ENCODE measurements around the gene SOX13.
"Not testable (repeated sequence)": the region's sequence is repeated elsewhere in the genome, so short reads cannot be mapped to it uniquely, and the experiment has no call there.

The SOX13 gene

DNA sequence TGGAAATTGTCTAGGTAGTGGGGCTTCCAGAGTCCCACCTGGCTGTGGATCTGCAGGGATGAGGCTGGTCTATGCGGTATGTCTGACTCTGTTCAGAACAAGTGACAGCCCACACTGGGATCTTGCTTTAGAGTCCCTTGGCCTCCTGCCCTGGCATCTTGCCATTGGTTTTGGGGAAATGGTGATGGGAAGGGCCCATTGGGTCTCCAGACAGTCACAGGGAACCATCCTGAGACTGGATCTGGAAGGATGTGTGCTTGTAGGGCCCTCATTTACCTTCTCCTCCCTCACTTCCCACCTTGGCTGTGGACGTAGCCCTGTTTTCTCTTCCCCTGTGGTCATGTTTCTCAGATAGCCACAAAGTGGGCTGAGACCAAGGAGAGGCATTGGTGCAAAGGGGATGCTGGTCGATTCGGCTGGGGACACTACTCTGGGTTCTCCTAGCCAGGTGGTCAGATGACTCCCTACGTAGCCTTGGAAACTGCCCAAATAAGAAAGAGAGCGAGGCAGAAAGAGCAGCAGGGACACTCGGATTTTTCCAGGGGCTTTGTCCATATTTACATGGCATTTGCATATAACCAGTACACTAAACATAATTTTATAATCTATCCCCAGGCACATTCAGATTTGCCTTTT is 15.1 kb downstream of the SOX13 start:
- FAIRE-seq, result no peak

GRCh38 chr1:204088596-204088995 is 15.7 kb downstream of the SOX13 start:
- no peak for FAIRE-seq

- no peak for FAIRE-seq
These were observed 16.3 kb downstream of the SOX13 start for GRCh38 chr1:204089044-204089751.

DNA sequence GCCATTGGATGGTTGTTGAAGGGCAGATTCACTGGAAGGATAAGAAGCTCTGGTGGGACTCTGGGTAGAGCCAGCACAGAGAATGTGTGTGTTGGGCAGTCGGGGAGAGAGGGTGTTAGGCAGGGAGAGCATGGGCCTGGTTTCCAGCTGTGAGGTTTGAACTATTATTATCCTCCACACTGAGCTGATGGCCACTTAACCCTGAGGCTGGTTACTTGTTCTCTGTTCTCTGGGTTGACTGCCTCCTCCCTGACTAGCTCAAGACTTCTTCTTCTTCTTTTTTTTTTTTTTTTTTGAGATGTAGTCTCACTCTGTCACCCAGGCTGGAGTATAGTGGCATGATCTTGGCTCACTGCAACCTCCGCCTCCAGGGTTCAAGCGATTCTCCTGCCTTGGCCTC is 17.2 kb downstream of the SOX13 start:
- not testable (repeated sequence) for FAIRE-seq

GRCh38 chr1:204091066-204091465 is 18.2 kb downstream of the SOX13 start:
- FAIRE-seq, result no peak

- no peak for FAIRE-seq
These were observed 18.9 kb downstream of the SOX13 start for GRCh38 chr1:204091787-204092312.

- no peak for FAIRE-seq
These were observed 19.9 kb downstream of the SOX13 start for GRCh38 chr1:204092632-204093420.

- no peak for FAIRE-seq
These were observed 20.5 kb downstream of the SOX13 start for GRCh38 chr1:204093421-204093717.

DNA sequence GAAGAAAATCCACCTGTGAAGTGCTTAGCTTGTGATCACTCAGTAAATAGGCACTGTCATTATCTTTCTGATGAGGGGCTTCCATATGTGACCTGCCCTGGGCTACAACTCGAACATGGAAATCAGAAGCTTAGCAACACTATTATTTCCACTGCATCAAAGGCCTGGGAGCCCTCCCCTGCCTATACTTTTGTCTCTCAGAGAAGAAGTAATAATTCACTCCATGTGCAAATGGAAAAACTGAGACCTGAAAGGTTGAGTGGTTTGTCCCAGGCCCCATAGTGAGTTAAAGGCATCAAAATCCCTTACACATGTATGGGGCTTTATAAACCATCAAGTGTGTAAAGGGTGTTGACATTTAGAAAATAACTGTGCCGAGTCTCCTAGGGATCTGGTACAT is 20.9 kb downstream of the SOX13 start:
- FAIRE-seq, result no peak

DNA sequence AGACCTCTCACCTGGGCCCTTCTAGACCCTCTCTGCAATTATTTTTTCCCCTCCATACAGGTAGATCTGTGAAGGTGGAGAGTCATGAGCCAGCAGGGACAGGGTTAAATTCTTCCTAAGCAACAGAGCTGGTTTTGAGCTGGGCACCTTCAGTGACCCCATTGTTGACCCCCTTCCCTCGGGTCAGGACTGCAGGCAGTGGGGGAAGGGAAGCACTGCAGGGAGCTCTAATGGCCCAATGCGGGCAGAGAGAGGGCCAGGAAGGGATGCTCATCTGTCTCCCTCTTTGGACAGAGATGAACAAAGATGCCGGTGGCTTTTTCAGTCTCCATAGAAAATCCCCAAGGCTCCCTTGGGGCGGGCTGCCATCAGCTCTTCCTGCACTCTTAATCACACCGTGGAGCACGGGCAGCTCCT is 21.4 kb downstream of the SOX13 start:
- no peak for FAIRE-seq

GRCh38 chr1:204094856-204095634 is 22.1 kb downstream of the SOX13 start:
- FAIRE-seq, result no peak

GRCh38 chr1:204096931-204097330 is 24.0 kb downstream of the SOX13 start:
- FAIRE-seq, result no peak

DNA sequence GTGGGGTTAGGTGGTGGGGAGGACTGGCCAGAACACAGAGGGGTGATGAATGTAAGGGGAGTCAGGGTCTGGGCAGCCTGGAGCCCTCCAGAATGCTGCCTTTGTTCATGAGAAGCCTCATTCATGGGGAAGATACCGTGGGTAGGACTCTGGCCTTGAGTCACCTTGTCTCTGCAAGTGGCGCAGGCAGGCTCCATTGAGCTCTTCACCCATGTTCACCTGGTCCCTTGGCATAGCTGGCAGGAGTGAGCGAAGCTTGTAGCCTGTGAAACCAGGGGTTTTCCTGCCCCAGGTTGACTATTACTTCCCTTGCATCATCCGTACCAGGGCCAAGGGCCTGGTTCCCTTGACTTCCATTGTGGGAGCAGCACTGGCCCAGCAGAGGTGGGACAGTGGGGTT is 25.8 kb downstream of the SOX13 start:
- FAIRE-seq, result no peak

- not testable (repeated sequence) for FAIRE-seq
These were observed 26.8 kb downstream of the SOX13 start for GRCh38 chr1:204099754-204100153.

- no peak for FAIRE-seq
These were observed 29.2 kb downstream of the SOX13 start for GRCh38 chr1:204102029-204102611.

- FAIRE-seq, result no peak
These were observed 30.0 kb downstream of the SOX13 start for GRCh38 chr1:204102739-204103430.

DNA sequence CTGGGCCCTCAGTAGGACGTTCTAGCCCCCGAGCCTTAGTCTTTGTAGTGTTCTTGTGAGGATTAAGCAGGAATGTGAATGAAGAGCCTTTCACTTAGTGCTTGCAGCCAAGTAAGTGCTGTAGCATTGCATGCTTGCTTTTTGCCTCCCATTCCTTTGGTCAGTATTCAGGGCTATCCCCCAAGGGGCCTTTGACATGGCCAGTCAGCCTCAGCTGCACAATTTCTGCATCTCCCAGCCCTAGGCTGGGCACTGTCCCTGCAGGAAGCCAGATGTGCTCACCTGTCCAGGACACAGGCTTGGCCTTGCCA is 30.5 kb downstream of the SOX13 start:
- FAIRE-seq, result no peak

- FAIRE-seq, result no peak
These were observed 31.6 kb downstream of the SOX13 start for GRCh38 chr1:204104331-204105130.

DNA sequence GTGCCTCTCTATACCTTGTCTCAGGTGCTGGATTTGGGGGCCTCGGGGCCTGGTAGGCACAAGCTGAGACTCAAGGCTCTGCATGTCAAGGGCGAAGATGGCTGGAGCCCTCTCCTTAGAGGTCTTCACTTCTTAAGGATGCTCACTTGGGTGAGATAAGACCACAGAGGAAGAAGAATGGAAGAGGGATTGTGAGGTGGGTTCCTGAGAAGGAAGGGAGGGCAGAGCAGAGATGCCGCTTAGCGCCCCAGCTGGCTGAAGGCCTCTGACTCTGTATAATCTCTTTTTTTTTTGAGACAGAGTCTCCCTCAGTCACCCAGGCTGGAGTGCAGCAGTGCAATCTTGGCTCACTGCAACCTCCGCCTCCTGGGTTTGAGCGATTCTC is 32.2 kb downstream of the SOX13 start:
- no peak for FAIRE-seq

- FAIRE-seq, result no peak
These were observed 33.9 kb downstream of the SOX13 start for GRCh38 chr1:204106825-204107224.

DNA sequence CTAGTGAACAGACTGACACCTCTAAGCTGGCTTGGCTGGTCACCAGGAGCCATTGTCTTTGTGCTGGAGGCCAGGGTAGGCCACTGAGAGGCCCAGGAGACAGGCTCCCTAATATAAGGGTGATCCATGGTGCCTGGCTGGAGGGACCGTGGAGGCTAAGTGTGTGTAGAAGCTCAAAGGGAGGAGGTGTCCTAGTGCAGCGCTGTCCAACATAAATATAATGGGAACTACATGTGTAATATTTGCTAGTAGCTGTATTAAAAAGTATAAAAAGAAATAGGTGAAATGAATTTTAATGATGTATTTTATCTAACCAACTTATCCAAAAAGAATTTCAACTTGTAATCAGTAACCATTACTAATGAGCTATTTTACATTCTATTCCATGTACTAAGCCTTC is 35.0 kb downstream of the SOX13 start:
- FAIRE-seq, result no peak
